ENCODE results near the gene HOXC5. TPM values are rescaled to one million over a fixed set of nuclear protein-coding genes. Genes with fewer than 3 reads are reported as not detected.

The HOXC5 gene
- polyA plus RNA-seq, 3 donors: not detected

GRCh38 chr12:54035568-54036264, 2.9 kb downstream of the HOXC5 start:
- no peak for TF ChIP-seq CTCF (IDR thresholded peaks at IDR 0.05)
- Histone ChIP-seq H3K27me3 (ENCODE audit: control insufficient read depth in 2 of 2, insufficient read depth in 2 of 2, low read length in 2 of 2) (peaks cover 86 to 100% of the 10 kb centered on the region in 2 donors), H3K4me3 (replicated peaks in 1 of 3; ENCODE audit: low read depth in 2 of 3, low read length in 3 of 3) (no peak overlapping the region), H3K36me3 (replicated peaks in 1 of 2; ENCODE audit: control insufficient read depth in 1 of 2, insufficient read depth in 2 of 2, low read length in 2 of 2) (no peaks in the 10 kb centered on the region), H3K79me2 (ENCODE audit: insufficient read depth, low read length) (no peaks in the 10 kb centered on the region), H3K9ac (ENCODE audit: insufficient read depth, low read length, poor library complexity, severe bottlenecking) (no peak overlapping the region), H3K27ac (ENCODE audit: low read depth in 1 of 2, low read length in 2 of 2) (no peak overlapping the region), H3K9me3 (replicated peaks in 1 of 2; ENCODE audit: control insufficient read depth in 1 of 2, insufficient read depth in 1 of 2, low read length in 2 of 2) (peaks cover 21 to 68% of the 10 kb centered on the region in 2 donors), H3K4me1 (ENCODE audit: control insufficient read depth in 1 of 2, insufficient read depth in 2 of 2, low read length in 2 of 2) (no peaks in the 10 kb centered on the region), H4K20me1 (ENCODE audit: insufficient read depth, low read length) (no peaks in the 10 kb centered on the region), H2AFZ (ENCODE audit: insufficient read depth, low read depth, low read length, poor library complexity, severe bottlenecking) (no peak overlapping the region), H3K4me2 (replicated peaks; ENCODE audit: extremely low read depth, low read length, poor library complexity, severe bottlenecking) (no peak overlapping the region)
- H3K4me3 Mint-ChIP-seq: peak overlapping the region in 1 of 2 donors; percentile 61
- H3K9me3 Mint-ChIP-seq: peaks cover 6 to 47% (median 28%) of the 10 kb centered on the region in 7 donors
- no peak overlapping the region for H3K27ac Mint-ChIP-seq
- no peak for DNase-seq
- H3K27me3 Mint-ChIP-seq (ENCODE audit: low read depth in 3 of 3): peaks cover 95 to 100% (median 96%) of the 10 kb centered on the region in 3 donors
- intact Hi-C loops (cut with micrococcal nuclease): loop anchor here in 1 of 2 donors (10.0 kb wide), 1 partner anchor 61 kb away; the partner anchor contains the start of genes HOTAIR and HOXC11
- WGBS (ENCODE audit: insufficient coverage): 85% methylated on average over 4 of the region's 6 CpGs
- H3K36me3 Mint-ChIP-seq: peaks cover 5 to 14% of the 10 kb centered on the region in 2 donors
- H3K4me1 Mint-ChIP-seq: peaks cover 6% of the 10 kb centered on the region

DNA sequence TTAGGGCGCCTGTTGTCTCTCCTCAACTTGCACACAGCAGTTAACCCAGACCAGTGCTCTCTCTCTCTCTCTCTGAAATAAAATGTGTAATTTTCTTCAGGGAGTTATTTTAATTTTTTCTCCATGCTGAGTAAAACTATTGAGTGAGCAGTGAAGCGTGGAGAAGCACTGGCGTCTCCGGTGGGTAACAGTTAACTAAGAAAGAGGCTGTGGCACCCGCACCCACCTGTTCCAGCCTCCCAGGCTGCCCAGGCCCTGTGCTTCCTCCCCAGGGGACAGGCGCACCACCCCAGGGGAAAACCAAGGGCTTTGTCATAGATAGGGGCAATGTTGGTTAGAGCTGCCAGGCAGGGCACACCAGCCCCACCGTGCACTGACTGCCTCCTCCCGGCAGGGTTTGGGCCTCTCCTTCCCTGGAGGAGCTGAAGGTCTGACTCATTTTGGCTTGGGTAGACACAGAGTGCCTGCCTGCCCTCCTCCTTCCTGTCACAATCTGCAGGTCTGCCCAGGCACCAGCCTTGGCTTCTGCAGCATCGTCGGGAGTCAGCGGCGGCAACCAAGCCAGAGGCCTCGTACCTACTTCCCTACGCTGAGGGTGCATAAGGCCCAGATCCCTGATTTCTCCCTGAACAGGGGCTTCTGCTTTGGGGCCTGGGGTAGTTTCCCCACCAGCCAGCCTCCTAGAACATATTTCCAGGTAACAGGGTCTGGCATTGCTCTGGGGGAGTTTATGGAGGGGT, 3.9 kb downstream of the HOXC5 start:
- Mint-ChIP-seq H3K27ac (no peak overlapping the region), H3K4me1 (peaks cover 6% of the 10 kb centered on the region), H3K36me3 (peaks cover 5 to 12% of the 10 kb centered on the region in 2 donors), H3K4me3 (peak overlapping the region in 1 of 2 donors; percentile 80), H3K9me3 (peaks cover 6 to 46% (median 24%) of the 10 kb centered on the region in 7 donors), H3K27me3 (ENCODE audit: low read depth in 3 of 3) (peaks cover 91 to 98% (median 93%) of the 10 kb centered on the region in 3 donors)
- no peak for TF ChIP-seq CTCF (IDR thresholded peaks at IDR 0.05)
- Histone ChIP-seq H3K4me1 (ENCODE audit: control insufficient read depth in 1 of 2, insufficient read depth in 2 of 2, low read length in 2 of 2) (no peaks in the 10 kb centered on the region), H3K4me3 (replicated peaks in 1 of 3; ENCODE audit: low read depth in 2 of 3, low read length in 3 of 3) (no peak overlapping the region), H3K9me3 (replicated peaks in 1 of 2; ENCODE audit: control insufficient read depth in 1 of 2, insufficient read depth in 1 of 2, low read length in 2 of 2) (peaks cover 17 to 59% of the 10 kb centered on the region in 2 donors), H3K9ac (ENCODE audit: insufficient read depth, low read length, poor library complexity, severe bottlenecking) (no peak overlapping the region), H3K36me3 (replicated peaks in 1 of 2; ENCODE audit: control insufficient read depth in 1 of 2, insufficient read depth in 2 of 2, low read length in 2 of 2) (no peaks in the 10 kb centered on the region), H4K20me1 (ENCODE audit: insufficient read depth, low read length) (no peaks in the 10 kb centered on the region), H3K4me2 (replicated peaks; ENCODE audit: extremely low read depth, low read length, poor library complexity, severe bottlenecking) (no peak overlapping the region), H3K27me3 (ENCODE audit: control insufficient read depth in 2 of 2, insufficient read depth in 2 of 2, low read length in 2 of 2) (peaks cover 87 to 99% of the 10 kb centered on the region in 2 donors), H2AFZ (ENCODE audit: insufficient read depth, low read depth, low read length, poor library complexity, severe bottlenecking) (no peak overlapping the region), H3K79me2 (ENCODE audit: insufficient read depth, low read length) (no peaks in the 10 kb centered on the region), H3K27ac (ENCODE audit: low read depth in 1 of 2, low read length in 2 of 2) (no peak overlapping the region)
- 76% methylated on average over 12 of the region's 14 CpGs for WGBS (ENCODE audit: insufficient coverage)
- intact Hi-C loops (cut with micrococcal nuclease): loop anchor here in 1 of 2 donors (10.0 kb wide), 1 partner anchor 62 kb away; the partner anchor contains the start of genes HOTAIR and HOXC11
- DNase-seq: no peak

Data from CD14-positive monocyte (primary cell).